Mammary epithelial cell (primary cell): Measurements from ENCODE around the gene CMAS.
"Not testable (repeated sequence)": the region's sequence is repeated elsewhere in the genome, so short reads cannot be mapped to it uniquely, and the experiment has no call there.

Experiments
- CTCF ChIP-seq, 2 donors: IDR thresholded peaks in 1 of 2; conservative IDR thresholded peaks in 1 of 2; 2 replicates each; pipeline ENCODE4 v1.5.1; 2011 to 2012; ENCODE audit warnings: inconsistent platforms in 2 of 2, low read length in 2 of 2, mild to moderate bottlenecking in 2 of 2, control low read depth in 1 of 2, low read depth in 1 of 2; ENCODE audit not compliant: insufficient read depth in 1 of 2; ENCODE audit errors: extremely low read depth in 1 of 2
- EZH2 ChIP-seq: IDR thresholded peaks from 2 replicates; pipeline ENCODE4 v1.6.1; 2012; ENCODE audit warnings: low read length, inconsistent platforms, borderline replicate concordance

DNA sequence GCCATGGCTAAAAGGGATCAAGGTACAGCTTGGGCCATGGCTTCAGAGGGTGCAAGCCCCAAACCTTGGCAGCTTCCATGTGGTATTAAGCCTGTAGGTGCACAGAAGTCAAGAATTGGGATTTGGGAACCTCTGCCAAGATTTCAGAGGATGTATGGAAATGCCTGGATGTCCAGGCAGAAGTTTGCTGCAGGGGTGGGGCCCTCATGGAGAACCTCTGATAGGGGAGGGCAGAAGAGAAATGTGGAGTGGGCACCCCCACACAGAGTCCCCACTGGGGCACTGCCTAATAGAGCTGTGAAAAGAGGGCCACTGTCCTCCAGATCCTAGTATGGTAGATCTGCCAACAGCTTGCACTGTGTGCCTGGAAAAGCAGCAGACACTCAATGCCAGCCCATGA lies 22.5 kb upstream of the CMAS start:
- TF ChIP-seq EZH2; CTCF (conservative IDR thresholded peaks at IDR 0.05 in 1 of 2, IDR thresholded peaks at IDR 0.05 in 1 of 2; ENCODE audit: extremely low read depth in 1 of 2, insufficient read depth in 1 of 2, low read depth in 1 of 2, low read length in 2 of 2): not testable (repeated sequence)
